BLaER1 (cell line): Measurements from ENCODE around the gene ADAMTS3.

Source experiments
- H3K27ac ChIP-seq: shearing (Covaris generic); formaldehyde crosslinking; 2 replicates; pipeline ENCODE4 v1.8.1; 2022
- H3K27me3 ChIP-seq: shearing (Covaris generic); formaldehyde crosslinking; 2 replicates; pipeline ENCODE4 v1.8.1; 2022
- H3K36me3 ChIP-seq: shearing (Covaris generic); formaldehyde crosslinking; 2 replicates; pipeline ENCODE4 v1.8.1; 2022
- H3K4me1 ChIP-seq: shearing (Covaris generic); formaldehyde crosslinking; 2 replicates; pipeline ENCODE4 v1.8.1; 2022
- H3K4me2 ChIP-seq: shearing (Covaris generic); formaldehyde crosslinking; 2 replicates; pipeline ENCODE4 v1.8.1; 2022
- H3K4me3 ChIP-seq: shearing (Covaris generic); formaldehyde crosslinking; 2 replicates; pipeline ENCODE4 v1.8.1; 2022
- H3K9ac ChIP-seq: shearing (Covaris generic); formaldehyde crosslinking; 2 replicates; pipeline ENCODE4 v1.8.1; 2022
- H3K9me3 ChIP-seq: shearing (Covaris generic); formaldehyde crosslinking; 2 replicates; pipeline ENCODE4 v1.8.1; 2022
- H4K20me1 ChIP-seq: shearing (Covaris generic); formaldehyde crosslinking; 2 replicates; pipeline ENCODE4 v1.8.1; 2022
- Cebpa-rat ChIP-seq: shearing (Covaris generic); IDR thresholded peaks from 2 replicates; pipeline ENCODE4 v1.8.1; 2022

ADAMTS3 gene

GRCh38 chr4:72484981-72485380 is 84.0 kb downstream of the ADAMTS3 start:
- no peak overlapping the region for H3K9ac ChIP-seq
- no peak overlapping the region for H3K4me2 ChIP-seq
- no peak for TF ChIP-seq Cebpa-rat
- no peaks in the 10 kb centered on the region for H3K9me3 ChIP-seq
- no peaks in the 10 kb centered on the region for H3K36me3 ChIP-seq
- no peaks in the 10 kb centered on the region for H3K27me3 ChIP-seq
- no peaks in the 10 kb centered on the region for H3K4me1 ChIP-seq
- H3K27ac ChIP-seq, result no peak overlapping the region
- no peaks in the 10 kb centered on the region for H4K20me1 ChIP-seq
- H3K4me3 ChIP-seq, result no peak overlapping the region

- no peak for TF ChIP-seq Cebpa-rat
- Histone ChIP-seq H3K27ac (no peak overlapping the region), H3K4me1 (no peaks in the 10 kb centered on the region), H4K20me1 (no peaks in the 10 kb centered on the region), H3K27me3 (no peaks in the 10 kb centered on the region), H3K4me2 (no peak overlapping the region), H3K9me3 (no peaks in the 10 kb centered on the region), H3K36me3 (no peaks in the 10 kb centered on the region), H3K9ac (no peak overlapping the region), H3K4me3 (no peak overlapping the region)
Measured at GRCh38 chr4:72473434-72473900, 95.6 kb downstream of the ADAMTS3 start.

- no peak for TF ChIP-seq Cebpa-rat
- H3K4me1 ChIP-seq, result no peaks in the 10 kb centered on the region
- H3K4me2 ChIP-seq, result no peak overlapping the region
- H3K36me3 ChIP-seq, result no peaks in the 10 kb centered on the region
- H3K27ac ChIP-seq, result no peak overlapping the region
- H3K9me3 ChIP-seq, result no peaks in the 10 kb centered on the region
- no peak overlapping the region for H3K9ac ChIP-seq
- no peak overlapping the region for H3K4me3 ChIP-seq
- H4K20me1 ChIP-seq, result no peaks in the 10 kb centered on the region
- no peaks in the 10 kb centered on the region for H3K27me3 ChIP-seq
Measured at GRCh38 chr4:72471816-72472215, 97.2 kb downstream of the ADAMTS3 start.

GRCh38 chr4:72468904-72469502 is 100.0 kb downstream of the ADAMTS3 start:
- Histone ChIP-seq H3K9me3 (no peaks in the 10 kb centered on the region), H3K9ac (no peak overlapping the region), H3K36me3 (no peaks in the 10 kb centered on the region), H3K4me3 (no peak overlapping the region), H3K27me3 (no peaks in the 10 kb centered on the region), H3K4me2 (no peak overlapping the region), H4K20me1 (no peaks in the 10 kb centered on the region), H3K4me1 (no peaks in the 10 kb centered on the region), H3K27ac (no peak overlapping the region)
- TF ChIP-seq Cebpa-rat, result no peak

GRCh38 chr4:72467633-72468032 is 101.4 kb downstream of the ADAMTS3 start:
- Histone ChIP-seq H4K20me1 (no peaks in the 10 kb centered on the region), H3K4me1 (no peaks in the 10 kb centered on the region), H3K9ac (no peak overlapping the region), H3K4me3 (no peak overlapping the region), H3K27ac (no peak overlapping the region), H3K4me2 (no peak overlapping the region), H3K27me3 (no peaks in the 10 kb centered on the region), H3K36me3 (no peaks in the 10 kb centered on the region), H3K9me3 (no peaks in the 10 kb centered on the region)
- TF ChIP-seq Cebpa-rat, result no peak

- Histone ChIP-seq H3K4me3 (no peak overlapping the region), H3K9ac (no peak overlapping the region), H3K27me3 (no peaks in the 10 kb centered on the region), H3K4me1 (no peaks in the 10 kb centered on the region), H3K27ac (no peak overlapping the region), H3K9me3 (no peaks in the 10 kb centered on the region), H4K20me1 (no peaks in the 10 kb centered on the region), H3K4me2 (no peak overlapping the region), H3K36me3 (no peaks in the 10 kb centered on the region)
- no peak for TF ChIP-seq Cebpa-rat
Measured at GRCh38 chr4:72463724-72464123, 105.3 kb downstream of the ADAMTS3 start.

GRCh38 chr4:72457158-72457557 is 111.9 kb downstream of the ADAMTS3 start:
- no peaks in the 10 kb centered on the region for H3K4me1 ChIP-seq
- H3K27me3 ChIP-seq, result no peaks in the 10 kb centered on the region
- no peaks in the 10 kb centered on the region for H3K36me3 ChIP-seq
- no peaks in the 10 kb centered on the region for H3K9me3 ChIP-seq
- no peak overlapping the region for H3K27ac ChIP-seq
- no peak overlapping the region for H3K4me2 ChIP-seq
- no peak overlapping the region for H3K9ac ChIP-seq
- no peaks in the 10 kb centered on the region for H4K20me1 ChIP-seq
- no peak overlapping the region for H3K4me3 ChIP-seq
- no peak for TF ChIP-seq Cebpa-rat

GRCh38 chr4:72451349-72451748 is 117.7 kb downstream of the ADAMTS3 start:
- H3K4me2 ChIP-seq, result no peak overlapping the region
- no peaks in the 10 kb centered on the region for H3K27me3 ChIP-seq
- no peak overlapping the region for H3K4me3 ChIP-seq
- H3K9ac ChIP-seq, result no peak overlapping the region
- no peaks in the 10 kb centered on the region for H3K4me1 ChIP-seq
- H3K9me3 ChIP-seq, result no peaks in the 10 kb centered on the region
- no peak for TF ChIP-seq Cebpa-rat
- no peaks in the 10 kb centered on the region for H4K20me1 ChIP-seq
- H3K36me3 ChIP-seq, result no peaks in the 10 kb centered on the region
- no peak overlapping the region for H3K27ac ChIP-seq

- H3K4me2 ChIP-seq, result no peak overlapping the region
- no peak overlapping the region for H3K27ac ChIP-seq
- no peaks in the 10 kb centered on the region for H4K20me1 ChIP-seq
- no peak for TF ChIP-seq Cebpa-rat
- H3K9me3 ChIP-seq, result no peaks in the 10 kb centered on the region
- no peak overlapping the region for H3K4me3 ChIP-seq
- no peaks in the 10 kb centered on the region for H3K4me1 ChIP-seq
- no peaks in the 10 kb centered on the region for H3K27me3 ChIP-seq
- H3K9ac ChIP-seq, result no peak overlapping the region
- H3K36me3 ChIP-seq, result no peaks in the 10 kb centered on the region
Measured at GRCh38 chr4:72449705-72450104, 119.3 kb downstream of the ADAMTS3 start.

GRCh38 chr4:72448231-72448630 is 120.8 kb downstream of the ADAMTS3 start:
- Histone ChIP-seq H3K4me1 (no peaks in the 10 kb centered on the region), H3K36me3 (no peaks in the 10 kb centered on the region), H3K9ac (no peak overlapping the region), H3K9me3 (no peaks in the 10 kb centered on the region), H3K27ac (no peak overlapping the region), H3K4me2 (no peak overlapping the region), H3K27me3 (no peaks in the 10 kb centered on the region), H4K20me1 (no peaks in the 10 kb centered on the region), H3K4me3 (no peak overlapping the region)
- no peak for TF ChIP-seq Cebpa-rat
